ENCODE measurements around the gene RXFP1. TPM values are rescaled to one million over a fixed set of nuclear protein-coding genes. Genes with fewer than 3 reads are reported as not detected.
"Not testable (repeated sequence)": the region's sequence is repeated elsewhere in the genome, so short reads cannot be mapped to it uniquely, and the experiment has no call there.

Gene RXFP1
- total RNA-seq, 1 donor from 2014 or later: not detected

DNA sequence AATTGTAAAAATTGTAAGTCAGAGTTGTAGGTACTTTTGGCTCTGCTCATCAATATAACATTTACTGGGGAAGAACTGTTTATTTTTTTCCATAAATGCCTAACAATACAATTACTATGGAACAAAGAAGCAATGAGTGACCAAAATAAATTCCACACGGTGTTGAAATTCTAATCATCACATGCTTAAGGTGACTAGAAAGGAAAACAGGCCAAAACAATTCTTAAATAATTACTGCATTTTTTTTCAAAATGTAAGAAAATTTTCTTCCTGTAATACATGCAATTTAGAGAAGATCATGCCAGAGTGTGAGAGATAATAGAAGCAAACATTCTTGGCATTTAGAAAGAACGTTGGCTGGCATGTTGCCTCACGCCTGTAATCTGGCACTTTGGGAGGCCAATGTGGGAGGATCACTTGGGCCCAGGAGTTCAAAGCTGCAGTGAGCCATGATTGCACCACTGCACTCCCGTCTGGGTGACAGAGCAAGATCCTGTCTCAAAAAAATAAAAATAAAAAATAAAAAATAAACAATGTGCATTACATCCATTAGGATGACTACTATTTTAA, 127.5 kb downstream of the RXFP1 start:
- Mint-ChIP-seq H3K4me1 (ENCODE audit: unreplicated experiment) (no peaks in the 10 kb centered on the region), H3K9me3 (ENCODE audit: unreplicated experiment) (no peaks in the 10 kb centered on the region), H3K27me3 (ENCODE audit: unreplicated experiment) (peaks cover 2% of the 10 kb centered on the region), H3K36me3 (ENCODE audit: low read depth, unreplicated experiment) (no peaks in the 10 kb centered on the region), H3K4me3 (ENCODE audit: unreplicated experiment) (no peak overlapping the region), H3K27ac (ENCODE audit: unreplicated experiment) (no peak overlapping the region)
- TF ChIP-seq, protein P1, sequence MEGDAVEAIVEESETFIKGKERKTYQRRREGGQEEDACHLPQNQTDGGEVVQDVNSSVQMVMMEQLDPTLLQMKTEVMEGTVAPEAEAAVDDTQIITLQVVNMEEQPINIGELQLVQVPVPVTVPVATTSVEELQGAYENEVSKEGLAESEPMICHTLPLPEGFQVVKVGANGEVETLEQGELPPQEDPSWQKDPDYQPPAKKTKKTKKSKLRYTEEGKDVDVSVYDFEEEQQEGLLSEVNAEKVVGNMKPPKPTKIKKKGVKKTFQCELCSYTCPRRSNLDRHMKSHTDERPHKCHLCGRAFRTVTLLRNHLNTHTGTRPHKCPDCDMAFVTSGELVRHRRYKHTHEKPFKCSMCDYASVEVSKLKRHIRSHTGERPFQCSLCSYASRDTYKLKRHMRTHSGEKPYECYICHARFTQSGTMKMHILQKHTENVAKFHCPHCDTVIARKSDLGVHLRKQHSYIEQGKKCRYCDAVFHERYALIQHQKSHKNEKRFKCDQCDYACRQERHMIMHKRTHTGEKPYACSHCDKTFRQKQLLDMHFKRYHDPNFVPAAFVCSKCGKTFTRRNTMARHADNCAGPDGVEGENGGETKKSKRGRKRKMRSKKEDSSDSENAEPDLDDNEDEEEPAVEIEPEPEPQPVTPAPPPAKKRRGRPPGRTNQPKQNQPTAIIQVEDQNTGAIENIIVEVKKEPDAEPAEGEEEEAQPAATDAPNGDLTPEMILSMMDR (IDR thresholded peaks at IDR 0.05; ENCODE audit: unreplicated experiment): no peak
- no peak for DNase-seq (ENCODE audit: low spot score)

DNA sequence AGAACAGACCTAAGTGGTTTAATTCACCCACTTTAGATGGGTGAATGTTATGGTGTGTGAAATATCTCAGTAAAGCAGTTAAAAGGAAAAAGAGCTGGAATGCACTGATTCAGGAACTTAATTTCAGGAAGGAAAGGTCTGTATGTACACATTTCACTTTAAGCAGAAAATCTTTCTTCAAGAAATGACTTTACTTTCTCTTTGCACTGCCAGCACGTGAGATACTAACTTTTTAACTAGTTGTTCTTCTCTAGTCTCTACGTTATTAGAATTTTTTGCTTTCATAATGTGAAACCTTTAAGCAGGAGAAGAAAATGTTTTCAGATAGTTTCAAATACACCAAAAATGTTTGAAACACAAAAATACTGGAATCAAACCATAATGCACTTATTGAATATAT, 131.2 kb downstream of the RXFP1 start:
- Mint-ChIP-seq H3K9me3 (ENCODE audit: unreplicated experiment) (no peaks in the 10 kb centered on the region), H3K27me3 (ENCODE audit: unreplicated experiment) (peaks cover 2% of the 10 kb centered on the region), H3K27ac (ENCODE audit: unreplicated experiment) (no peak overlapping the region), H3K4me1 (ENCODE audit: unreplicated experiment) (peaks cover 7% of the 10 kb centered on the region), H3K36me3 (ENCODE audit: low read depth, unreplicated experiment) (no peaks in the 10 kb centered on the region), H3K4me3 (ENCODE audit: unreplicated experiment) (no peak overlapping the region)
- no peak for DNase-seq (ENCODE audit: low spot score)
- TF ChIP-seq, protein P1 (IDR thresholded peaks at IDR 0.05; ENCODE audit: unreplicated experiment): no peak

DNA sequence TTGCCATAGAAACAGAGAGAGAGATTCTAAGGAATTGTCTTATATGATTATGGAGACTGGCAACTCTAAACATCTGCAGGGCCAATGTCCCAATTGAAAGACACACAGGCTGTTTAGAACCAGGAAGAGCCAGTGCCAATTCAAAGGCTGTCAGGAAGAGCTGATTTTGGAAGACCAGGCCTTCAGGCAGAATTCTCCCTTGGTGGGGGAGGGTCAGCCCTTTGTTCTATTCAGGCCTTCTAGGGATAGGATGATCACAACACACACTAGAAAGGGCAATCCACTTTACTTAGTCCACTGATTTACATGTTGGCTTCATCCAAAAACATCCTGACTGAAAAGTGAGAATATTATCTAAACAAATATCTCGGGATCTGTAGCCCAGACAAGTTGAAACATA, 134.8 kb downstream of the RXFP1 start:
- TF ChIP-seq, protein P1 (IDR thresholded peaks at IDR 0.05; ENCODE audit: unreplicated experiment): no peak
- H3K4me3 Mint-ChIP-seq (ENCODE audit: unreplicated experiment): no peak overlapping the region
- H3K36me3 Mint-ChIP-seq (ENCODE audit: low read depth, unreplicated experiment): no peaks in the 10 kb centered on the region
- no peaks in the 10 kb centered on the region for H3K9me3 Mint-ChIP-seq (ENCODE audit: unreplicated experiment)
- DNase-seq (ENCODE audit: low spot score): peak; percentile 11
- H3K27me3 Mint-ChIP-seq (ENCODE audit: unreplicated experiment): no peaks in the 10 kb centered on the region
- peak overlapping the region; percentile 80 for H3K27ac Mint-ChIP-seq (ENCODE audit: unreplicated experiment)
- H3K4me1 Mint-ChIP-seq (ENCODE audit: unreplicated experiment): peaks cover 7% of the 10 kb centered on the region

DNA sequence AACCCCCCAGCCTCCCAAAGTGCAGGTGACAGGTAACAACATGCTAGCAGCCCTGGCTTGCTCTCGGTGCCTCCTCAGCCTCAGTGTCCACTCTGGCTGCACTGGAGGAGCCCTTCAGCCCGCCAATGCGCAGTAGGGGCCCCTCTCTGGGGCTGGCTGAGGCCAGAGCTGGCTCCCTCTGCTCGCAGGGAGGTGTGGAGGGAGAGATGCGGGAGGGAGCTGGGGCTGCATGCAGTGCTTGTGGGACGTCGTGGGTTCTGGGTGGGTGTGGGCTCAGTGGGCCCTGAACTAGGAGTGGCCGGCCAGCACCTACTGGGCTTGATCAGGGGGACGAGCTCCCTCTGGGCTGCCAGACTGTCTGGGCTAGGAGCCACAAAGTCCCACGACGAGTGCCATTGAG, 135.6 kb downstream of the RXFP1 start:
- Mint-ChIP-seq H3K4me3 (ENCODE audit: unreplicated experiment) (no peak overlapping the region), H3K9me3 (ENCODE audit: unreplicated experiment) (no peaks in the 10 kb centered on the region), H3K4me1 (ENCODE audit: unreplicated experiment) (peaks cover 7% of the 10 kb centered on the region), H3K27ac (ENCODE audit: unreplicated experiment) (no peak overlapping the region), H3K27me3 (ENCODE audit: unreplicated experiment) (no peaks in the 10 kb centered on the region), H3K36me3 (ENCODE audit: low read depth, unreplicated experiment) (no peaks in the 10 kb centered on the region)
- no peak for DNase-seq (ENCODE audit: low spot score)
- TF ChIP-seq, protein P1 (IDR thresholded peaks at IDR 0.05; ENCODE audit: unreplicated experiment): no peak

DNA sequence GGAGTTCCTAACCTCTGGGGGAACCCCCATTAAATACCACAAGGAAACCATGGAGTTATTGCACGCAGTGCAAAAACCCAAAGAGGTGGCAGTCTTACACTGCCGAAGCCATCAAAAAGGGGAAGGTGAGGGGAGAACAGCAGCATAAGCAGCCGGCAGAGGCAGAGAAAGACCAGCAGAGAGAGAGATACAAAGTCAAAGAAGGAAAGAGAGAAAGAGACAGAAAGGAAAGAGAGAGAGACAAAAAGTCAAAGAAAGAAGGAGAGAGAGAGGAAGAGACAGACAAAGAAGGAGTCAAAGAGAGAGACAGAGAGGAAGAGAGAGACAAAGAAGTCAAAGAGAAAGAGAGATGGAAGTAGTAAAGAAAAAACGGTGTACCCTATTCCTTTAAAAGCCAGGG, 141.6 kb downstream of the RXFP1 start:
- not testable (repeated sequence) for H3K4me3 Mint-ChIP-seq (ENCODE audit: unreplicated experiment)

DNA sequence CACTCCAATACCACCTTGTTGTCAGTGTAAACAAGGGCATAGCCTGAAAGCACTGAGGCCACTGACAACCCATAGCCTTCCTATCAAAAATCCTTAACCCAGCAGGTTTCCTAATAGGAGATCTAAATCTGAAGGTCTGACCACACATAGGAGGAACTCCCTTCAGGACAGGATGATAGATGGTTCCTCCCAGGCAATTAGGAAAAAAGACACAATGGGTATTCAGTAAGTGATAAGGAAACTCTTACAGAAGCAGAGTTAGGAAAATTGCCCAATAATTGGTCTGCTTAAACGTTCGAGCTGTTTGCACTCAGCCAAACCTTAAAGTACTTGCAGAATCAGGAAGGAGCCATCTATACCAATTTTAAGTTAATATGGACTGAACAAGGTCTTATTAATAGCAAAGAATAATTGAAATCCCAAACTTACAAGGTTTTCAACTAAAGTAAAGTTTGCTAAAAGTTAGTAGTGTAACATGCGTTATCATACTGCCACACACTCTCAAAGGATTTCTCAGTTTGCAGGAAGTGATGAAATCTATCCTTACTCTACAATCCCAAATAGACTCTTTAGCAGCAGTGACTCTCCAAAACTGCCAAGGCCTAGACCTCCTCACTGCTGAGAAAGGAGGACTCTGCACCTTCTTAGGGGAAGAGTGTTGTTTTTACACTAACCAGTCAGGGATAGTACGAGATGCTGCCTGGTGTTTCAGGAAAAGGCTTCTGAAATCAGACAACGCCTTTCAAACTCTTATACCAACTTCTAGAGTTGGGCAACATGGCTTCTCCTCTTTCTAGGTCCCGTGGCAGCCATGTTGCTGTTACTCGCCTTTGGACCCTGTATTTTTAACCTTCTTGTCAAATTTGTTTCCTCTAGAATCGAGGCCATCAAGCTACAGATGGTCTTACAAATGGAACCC, 142.3 kb downstream of the RXFP1 start:
- not testable (repeated sequence) for H3K4me3 Mint-ChIP-seq (ENCODE audit: unreplicated experiment); H3K36me3 Mint-ChIP-seq (ENCODE audit: low read depth, unreplicated experiment); H3K4me1 Mint-ChIP-seq (ENCODE audit: unreplicated experiment); H3K9me3 Mint-ChIP-seq (ENCODE audit: unreplicated experiment); H3K27ac Mint-ChIP-seq (ENCODE audit: unreplicated experiment); DNase-seq (ENCODE audit: low spot score); H3K27me3 Mint-ChIP-seq (ENCODE audit: unreplicated experiment)

More for the DNA sequence above, 141.6 kb downstream of the RXFP1 start:
- not testable (repeated sequence) for H3K27ac Mint-ChIP-seq (ENCODE audit: unreplicated experiment); H3K27me3 Mint-ChIP-seq (ENCODE audit: unreplicated experiment); H3K9me3 Mint-ChIP-seq (ENCODE audit: unreplicated experiment); H3K36me3 Mint-ChIP-seq (ENCODE audit: low read depth, unreplicated experiment); DNase-seq (ENCODE audit: low spot score); H3K4me1 Mint-ChIP-seq (ENCODE audit: unreplicated experiment)
